Transverse colon (tissue), 4 donors: ENCODE data around the gene ERC2. TPM values are rescaled to one million over a fixed set of nuclear protein-coding genes. Genes with fewer than 3 reads are reported as not detected.

Experiments used
- DNase-seq: peaks from one replicate; pipeline ENCODE4 v3.0.0-alpha.2; 2019
- H3K27ac ChIP-seq, 4 donors: fragments of 200-600 bp; sonication (generic); 2 replicates each; pipeline ENCODE4 v1.5.1; 2016 to 2018; ENCODE audit warnings: inconsistent platforms in 4 of 4
- H3K27me3 ChIP-seq: fragments of 200-600 bp; sonication (generic); 2 replicates; pipeline ENCODE4 v1.5.1; 2017; ENCODE audit warnings: inconsistent platforms
- H3K36me3 ChIP-seq, 4 donors: fragments of 200-600 bp; sonication (generic); 2 replicates each; pipeline ENCODE4 v1.5.1; 2017 to 2019; ENCODE audit warnings: inconsistent platforms in 4 of 4
- H3K4me1 ChIP-seq, 4 donors: fragments of 200-600 bp; sonication (generic); 2 replicates each; pipeline ENCODE4 v1.5.1; 2017 to 2020; ENCODE audit warnings: inconsistent platforms in 4 of 4
- H3K4me3 ChIP-seq, 4 donors: fragments of 200-600 bp; sonication (generic); 1 replicate in 1 of 4; 2 replicates in 3 of 4; pipeline versions ENCODE4 v1.5.1 to v1.6.1; 2017 to 2019; ENCODE audit warnings: inconsistent platforms in 4 of 4
- H3K9me3 ChIP-seq, 2 donors: fragments of 200-600 bp; sonication (generic); 2 replicates each; pipeline ENCODE4 v1.5.1; 2017 to 2019; ENCODE audit warnings: inconsistent platforms in 2 of 2
- CTCF ChIP-seq, 5 experiments: fragments of 200-600 bp in 3 of 5; fragments of 450-650 bp in 2 of 5; sonication (generic) in 3 of 5; IDR thresholded peaks; 1 replicate in 2 of 5; 2 replicates in 3 of 5; pipeline ENCODE4 v1.5.1; 2016 to 2017; ENCODE audit warnings: antibody characterized with exemption in 5 of 5, inconsistent platforms in 3 of 5, mild to moderate bottlenecking in 2 of 5, moderate library complexity in 1 of 5
- EP300 ChIP-seq: sonication (generic); formaldehyde crosslinking; IDR thresholded peaks from one replicate; pipeline ENCODE4 v1.6.1; 2017; ENCODE audit warnings: antibody characterized with exemption, low read depth
- POLR2A ChIP-seq: fragments of 450-650 bp; IDR thresholded peaks from one replicate; pipeline ENCODE4 v1.6.1; 2016; ENCODE audit warnings: antibody characterized with exemption, mild to moderate bottlenecking, moderate library complexity
- POLR2AphosphoS5 ChIP-seq, 3 donors: sonication (generic); formaldehyde crosslinking; IDR thresholded peaks; one replicate each; pipeline ENCODE4 v1.6.1; 2016; ENCODE audit warnings: antibody characterized with exemption in 3 of 3
- WGBS, 2 donors: methylation state at CpG; one replicate each; pipeline ENCODE4 v1.1.5; 2018; ENCODE audit warnings: low coverage in 1 of 2; 5-methylcytosine and 5-hydroxymethylcytosine counted together
- in situ Hi-C, 4 donors: fragments of 200-750 bp; cut with MboI; loops; one replicate each; pipeline versions ENCODE4 v1.15.0 to v1.15.1; 2017; ENCODE audit warnings: low sequenced_read_pairs in 3 of 4, low pct_ligation_motif_present in 1 of 4, low pct_unique_long_range_greater_than_20kb in 1 of 4
- intact Hi-C: fragments of 100-400 bp; cut with DNase I; formaldehyde crosslinking; loops from one replicate; pipeline ENCODE4 v1.15.1; 2023; ENCODE audit warnings: low total_unique reads
- total RNA-seq, 4 donors: library from RNA; depleted of rRNA; stranded (reverse); fragments of >200 nt; gene quantifications; one replicate each; pipeline ENCODE4 v1.1.0, GENCODE V29; 2016

Gene ERC2
- total RNA-seq, 4 donors from 2014 or later: 0.41 to 1.3 TPM; not detected in 2

GRCh38 chr3:56365905-56366640, 102.2 kb downstream of the ERC2 start:
- intact Hi-C loops: no loop called here
- H3K27me3 ChIP-seq: no peaks in the 10 kb centered on the region
- H3K4me3 ChIP-seq: no peak overlapping the region
- DNase-seq: no peak
- TF ChIP-seq EP300 (no peak), CTCF (IDR thresholded peaks at IDR 0.05) (no peak), POLR2AphosphoS5 (IDR thresholded peaks at IDR 0.05) (no peak), POLR2A (no peak)
- H3K4me1 ChIP-seq: no peaks in the 10 kb centered on the region
- in situ Hi-C loops: no loop called here
- 59 to 69% methylated on average over 3 to 4 of the region's 4 CpGs for WGBS, 2 donors
- no peaks in the 10 kb centered on the region for H3K36me3 ChIP-seq
- no peaks in the 10 kb centered on the region for H3K9me3 ChIP-seq
- H3K27ac ChIP-seq: no peak overlapping the region

GRCh38 chr3:56364665-56365064, 103.6 kb downstream of the ERC2 start:
- TF ChIP-seq CTCF (IDR thresholded peaks at IDR 0.05): no peak
- TF ChIP-seq EP300: no peak
- TF ChIP-seq POLR2A: no peak
- no peak for TF ChIP-seq POLR2AphosphoS5 (IDR thresholded peaks at IDR 0.05)
- no peak overlapping the region for H3K4me3 ChIP-seq
- no peaks in the 10 kb centered on the region for H3K9me3 ChIP-seq
- intact Hi-C loops: no loop called here
- H3K27me3 ChIP-seq: no peaks in the 10 kb centered on the region
- WGBS, 2 donors: 88 to 94% methylated on average over 3 of the region's 3 CpGs
- in situ Hi-C loops: no loop called here
- no peak overlapping the region for H3K27ac ChIP-seq
- H3K36me3 ChIP-seq: no peaks in the 10 kb centered on the region
- H3K4me1 ChIP-seq: no peaks in the 10 kb centered on the region
- no peak for DNase-seq

- Histone ChIP-seq H3K9me3 (no peaks in the 10 kb centered on the region), H3K27ac (no peak overlapping the region), H3K36me3 (no peaks in the 10 kb centered on the region), H3K27me3 (no peaks in the 10 kb centered on the region), H3K4me3 (no peak overlapping the region), H3K4me1 (no peaks in the 10 kb centered on the region)
- intact Hi-C loops: no loop called here
- no peak for DNase-seq
- WGBS, 2 donors: 63 to 65% methylated on average over 1 of the region's 1 CpG
- in situ Hi-C loops: no loop called here
- TF ChIP-seq CTCF (IDR thresholded peaks at IDR 0.05) (no peak), POLR2AphosphoS5 (IDR thresholded peaks at IDR 0.05) (no peak), POLR2A (no peak), EP300 (no peak)
Observed at GRCh38 chr3:56363720-56364119, 104.5 kb downstream of the ERC2 start.

GRCh38 chr3:56361731-56362130, 106.5 kb downstream of the ERC2 start:
- Histone ChIP-seq H3K36me3 (no peaks in the 10 kb centered on the region), H3K9me3 (no peaks in the 10 kb centered on the region), H3K27me3 (no peaks in the 10 kb centered on the region), H3K27ac (no peak overlapping the region), H3K4me1 (no peaks in the 10 kb centered on the region), H3K4me3 (no peak overlapping the region)
- WGBS, 2 donors: 77 to 100% methylated on average over 1 to 2 of the region's 2 CpGs
- TF ChIP-seq EP300: no peak
- no peak for TF ChIP-seq POLR2A
- no peak for TF ChIP-seq CTCF (IDR thresholded peaks at IDR 0.05)
- no peak for TF ChIP-seq POLR2AphosphoS5 (IDR thresholded peaks at IDR 0.05)
- intact Hi-C loops (no loop called here), in situ Hi-C loops (no loop called here)
- DNase-seq: no peak
